Measurements from ENCODE around the gene APOC4. TPM values are rescaled to one million over a fixed set of nuclear protein-coding genes. Genes with fewer than 3 reads are reported as not detected.

APOC4 gene
- total and polyA plus RNA-seq, 2 donors from 2014 or later: not detected

GRCh38 chr19:44987148-44987675, 45.2 kb downstream of the APOC4 start:
- H3K4me1 ChIP-seq (ENCODE audit: control insufficient read depth in 2 of 3, insufficient read depth in 2 of 3, low read depth in 1 of 3, low read length in 3 of 3): no peaks in the 10 kb centered on the region
- H3K27ac ChIP-seq (ENCODE audit: low read depth in 2 of 2, low read length in 2 of 2): no peak overlapping the region
- peaks cover 0 to 34% (median 24%) of the 10 kb centered on the region in 3 donors for H3K36me3 ChIP-seq (ENCODE audit: control insufficient read depth in 2 of 3, insufficient read depth in 3 of 3, low read length in 3 of 3)

GRCh38 chr19:44988273-44988672, 46.2 kb downstream of the APOC4 start:
- H3K36me3 ChIP-seq (ENCODE audit: control insufficient read depth in 2 of 3, insufficient read depth in 3 of 3, low read length in 3 of 3): peaks cover 0 to 34% (median 25%) of the 10 kb centered on the region in 3 donors
- H3K9me3 ChIP-seq (ENCODE audit: control insufficient read depth in 2 of 3, insufficient read depth in 1 of 3, low read length in 3 of 3): no peaks in the 10 kb centered on the region
- no peak overlapping the region for H3K27ac ChIP-seq (ENCODE audit: low read depth in 2 of 2, low read length in 2 of 2)
- no peak overlapping the region for H3K9ac ChIP-seq (ENCODE audit: low read length in 3 of 3)
- FAIRE-seq (no peak), DNase-seq (no peak)
- TF ChIP-seq CTCF (IDR thresholded peaks at IDR 0.05; ENCODE audit: borderline replicate concordance, extremely low read depth, insufficient read depth): no peak
- H3K27me3 ChIP-seq (ENCODE audit: control insufficient read depth, insufficient read depth, low read length): no peaks in the 10 kb centered on the region
- intact Hi-C loops (cut with DNase I): no loop called here
- no peaks in the 10 kb centered on the region for H3K4me1 ChIP-seq (ENCODE audit: control insufficient read depth in 2 of 3, insufficient read depth in 2 of 3, low read depth in 1 of 3, low read length in 3 of 3)
- H3K4me3 ChIP-seq (ENCODE audit: low read length in 3 of 3): no peak overlapping the region

More at GRCh38 chr19:44987148-44987675, 45.2 kb downstream of the APOC4 start:
- no peak for TF ChIP-seq CTCF (IDR thresholded peaks at IDR 0.05; ENCODE audit: borderline replicate concordance, extremely low read depth, insufficient read depth)
- no peak overlapping the region for H3K4me3 ChIP-seq (ENCODE audit: low read length in 3 of 3)
- DNase-seq (no peak), FAIRE-seq (no peak)
- H3K9ac ChIP-seq (ENCODE audit: low read length in 3 of 3): no peak overlapping the region
- no peaks in the 10 kb centered on the region for H3K27me3 ChIP-seq (ENCODE audit: control insufficient read depth, insufficient read depth, low read length)
- intact Hi-C loops (cut with DNase I): no loop called here
- no peaks in the 10 kb centered on the region for H3K9me3 ChIP-seq (ENCODE audit: control insufficient read depth in 2 of 3, insufficient read depth in 1 of 3, low read length in 3 of 3)

GRCh38 chr19:44988896-44989556, 47.0 kb downstream of the APOC4 start:
- no peaks in the 10 kb centered on the region for H3K9me3 ChIP-seq (ENCODE audit: control insufficient read depth in 2 of 3, insufficient read depth in 1 of 3, low read length in 3 of 3)
- H3K27ac ChIP-seq (ENCODE audit: low read depth in 2 of 2, low read length in 2 of 2): no peak overlapping the region
- H3K4me3 ChIP-seq (ENCODE audit: low read length in 3 of 3): no peak overlapping the region
- H3K27me3 ChIP-seq (ENCODE audit: control insufficient read depth, insufficient read depth, low read length): no peaks in the 10 kb centered on the region
- FAIRE-seq (no peak), DNase-seq (peak; percentile 37 to 83 (median 54))
- intact Hi-C loops (cut with DNase I): no loop called here
- TF ChIP-seq CTCF (IDR thresholded peaks at IDR 0.05; ENCODE audit: borderline replicate concordance, extremely low read depth, insufficient read depth): peak; percentile 39
- H3K36me3 ChIP-seq (ENCODE audit: control insufficient read depth in 2 of 3, insufficient read depth in 3 of 3, low read length in 3 of 3): peaks cover 0 to 34% (median 25%) of the 10 kb centered on the region in 3 donors
- no peaks in the 10 kb centered on the region for H3K4me1 ChIP-seq (ENCODE audit: control insufficient read depth in 2 of 3, insufficient read depth in 2 of 3, low read depth in 1 of 3, low read length in 3 of 3)
- H3K9ac ChIP-seq (ENCODE audit: low read length in 3 of 3): no peak overlapping the region

Data from kidney (tissue), 14 donors.